ENCODE results near the gene CIAO2B.
"Not testable (repeated sequence)": the region's sequence is repeated elsewhere in the genome, so short reads cannot be mapped to it uniquely, and the experiment has no call there.

CIAO2B gene

DNA sequence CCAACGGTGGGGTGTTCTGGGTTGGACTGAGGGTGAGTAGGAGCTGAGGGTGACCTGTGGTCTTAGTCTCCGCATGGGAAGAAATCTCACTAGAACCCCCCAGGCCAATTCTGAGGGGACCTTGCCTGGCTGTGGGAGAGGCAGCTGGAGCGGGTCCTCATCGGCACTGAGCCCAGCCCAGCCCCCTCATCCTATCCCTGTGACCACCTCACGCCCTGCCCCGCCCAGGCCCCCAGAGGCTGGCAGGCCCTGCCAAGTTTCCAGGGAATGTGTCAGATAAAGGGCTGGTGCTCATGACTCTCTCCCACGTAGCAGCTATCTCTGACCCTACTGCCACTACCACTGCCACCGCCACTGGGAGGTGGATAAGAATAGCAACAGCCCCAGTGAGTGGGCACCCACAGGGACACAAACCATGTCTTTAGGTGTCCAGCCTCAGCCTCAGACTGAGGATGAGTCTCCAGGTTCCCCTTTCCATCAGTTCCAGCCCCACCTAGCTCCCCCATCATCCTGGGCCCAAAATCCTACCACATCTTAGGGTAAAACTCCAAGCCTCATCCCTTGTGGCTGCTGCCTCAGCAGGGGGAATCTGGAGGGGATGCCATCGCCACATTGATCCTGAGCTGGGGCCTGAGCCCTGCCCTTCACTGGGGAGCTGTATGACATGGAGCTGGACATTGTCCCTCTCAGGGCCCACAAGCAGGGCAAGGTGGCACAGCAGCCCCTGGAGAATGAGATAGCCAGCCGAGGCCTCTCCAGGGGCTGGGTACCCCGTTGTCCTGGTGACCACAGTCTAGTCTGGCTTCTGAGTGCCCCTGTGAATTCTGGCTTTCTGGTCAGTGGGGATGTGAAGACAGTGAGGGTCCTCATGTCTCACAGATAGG, 30.4 kb downstream of the CIAO2B start:
- no peak for DNase-seq (ENCODE audit: low read depth, low spot score)

DNA sequence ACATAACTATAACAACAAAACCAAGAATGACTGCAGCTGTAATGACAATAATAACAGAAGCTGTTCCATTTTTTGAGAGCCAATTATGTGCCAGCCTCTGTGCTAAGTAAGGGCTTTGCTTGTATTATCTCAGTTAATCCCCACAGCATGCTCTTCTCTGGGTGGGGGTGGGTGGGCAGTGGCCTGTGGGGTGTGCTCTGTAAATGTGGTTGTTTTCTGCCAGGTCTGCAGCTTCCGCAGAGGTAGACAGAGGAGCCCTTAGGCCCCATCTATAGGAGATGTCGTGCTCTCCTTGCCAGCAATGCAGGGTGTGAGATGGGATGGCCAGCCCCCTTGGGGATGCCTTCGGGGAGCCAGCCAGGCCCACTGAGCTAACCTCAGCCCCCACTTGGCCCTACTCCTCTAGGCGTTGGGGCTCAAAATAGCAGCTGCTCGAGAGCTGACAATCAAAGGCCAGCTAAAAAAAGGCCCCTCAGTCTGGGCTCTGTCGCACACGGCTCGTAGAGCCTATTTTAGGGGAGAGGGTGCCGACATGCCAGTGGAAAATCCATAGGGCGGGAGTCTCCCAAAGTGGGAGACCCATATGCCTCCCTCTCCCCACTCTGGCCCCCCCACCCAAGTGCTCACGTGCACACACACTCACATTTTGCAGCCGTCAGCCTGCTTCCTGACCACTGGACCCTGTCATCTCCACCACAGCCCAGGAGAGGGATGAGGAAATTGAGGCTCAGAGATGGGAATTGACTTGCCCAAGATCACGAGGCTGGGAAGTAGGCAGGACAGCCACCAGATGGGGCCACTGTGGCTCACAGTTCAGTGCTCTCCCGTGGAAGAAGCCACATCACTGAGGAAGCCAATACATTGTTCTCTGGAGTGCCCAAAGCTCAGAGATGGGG, 31.3 kb downstream of the CIAO2B start:
- DNase-seq (ENCODE audit: low read depth, low spot score) = no peak

DNA sequence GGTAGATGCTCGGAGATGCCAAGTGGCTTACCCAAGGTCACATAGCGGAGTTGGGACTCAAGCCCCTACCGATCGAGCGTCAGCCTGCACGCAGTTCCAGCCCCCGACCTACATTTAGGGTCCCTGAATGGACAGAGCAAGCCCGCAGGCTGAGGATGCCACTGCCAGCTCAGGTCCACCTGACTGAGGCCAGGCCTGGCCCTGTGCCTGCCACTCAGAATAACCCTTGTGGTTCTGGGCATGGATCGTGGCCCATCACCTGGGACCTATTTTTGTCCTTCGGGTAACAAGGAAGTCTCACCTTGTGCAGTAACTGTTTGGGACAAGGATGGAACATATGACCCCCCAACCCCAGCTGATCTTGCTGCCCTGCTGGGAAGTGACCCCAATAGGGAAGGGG, 32.6 kb downstream of the CIAO2B start:
- no peak for DNase-seq (ENCODE audit: low read depth, low spot score)

DNA sequence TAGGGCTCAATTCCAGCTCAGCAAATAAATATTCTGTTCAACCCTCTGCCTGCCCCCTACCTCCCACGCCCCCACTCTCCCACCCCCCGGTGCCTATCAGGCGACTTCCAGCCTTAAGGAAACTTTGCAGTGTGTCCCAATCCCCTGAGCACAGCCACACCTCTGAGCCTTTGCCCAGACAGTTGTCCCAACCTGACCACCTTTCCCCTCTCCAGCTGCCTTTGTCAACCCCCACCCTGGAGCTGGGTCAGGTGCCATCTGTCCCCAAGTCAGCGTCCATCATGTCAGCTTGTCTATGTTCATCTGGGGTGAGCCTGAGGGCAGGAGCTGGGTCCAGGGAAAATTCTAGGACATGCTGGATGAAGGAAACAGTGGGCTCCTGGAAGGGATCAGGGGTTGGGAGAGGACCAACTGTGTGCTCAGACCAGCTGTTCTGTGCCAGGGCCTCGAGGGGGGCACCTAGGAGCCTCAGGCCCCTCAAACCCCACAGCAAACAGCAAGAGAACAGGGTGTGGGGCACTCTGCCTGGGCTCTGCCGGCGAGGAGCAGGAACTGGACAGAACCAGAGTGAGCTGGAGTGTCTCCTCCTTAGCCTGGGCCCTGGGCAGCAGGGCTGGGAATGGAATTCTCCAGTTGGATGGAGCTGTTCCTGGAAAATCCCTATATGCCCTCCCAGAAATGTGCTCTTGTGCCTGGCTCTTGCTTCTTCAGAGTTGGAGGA, 33.3 kb downstream of the CIAO2B start:
- DNase-seq (ENCODE audit: low read depth, low spot score) = no peak

DNA sequence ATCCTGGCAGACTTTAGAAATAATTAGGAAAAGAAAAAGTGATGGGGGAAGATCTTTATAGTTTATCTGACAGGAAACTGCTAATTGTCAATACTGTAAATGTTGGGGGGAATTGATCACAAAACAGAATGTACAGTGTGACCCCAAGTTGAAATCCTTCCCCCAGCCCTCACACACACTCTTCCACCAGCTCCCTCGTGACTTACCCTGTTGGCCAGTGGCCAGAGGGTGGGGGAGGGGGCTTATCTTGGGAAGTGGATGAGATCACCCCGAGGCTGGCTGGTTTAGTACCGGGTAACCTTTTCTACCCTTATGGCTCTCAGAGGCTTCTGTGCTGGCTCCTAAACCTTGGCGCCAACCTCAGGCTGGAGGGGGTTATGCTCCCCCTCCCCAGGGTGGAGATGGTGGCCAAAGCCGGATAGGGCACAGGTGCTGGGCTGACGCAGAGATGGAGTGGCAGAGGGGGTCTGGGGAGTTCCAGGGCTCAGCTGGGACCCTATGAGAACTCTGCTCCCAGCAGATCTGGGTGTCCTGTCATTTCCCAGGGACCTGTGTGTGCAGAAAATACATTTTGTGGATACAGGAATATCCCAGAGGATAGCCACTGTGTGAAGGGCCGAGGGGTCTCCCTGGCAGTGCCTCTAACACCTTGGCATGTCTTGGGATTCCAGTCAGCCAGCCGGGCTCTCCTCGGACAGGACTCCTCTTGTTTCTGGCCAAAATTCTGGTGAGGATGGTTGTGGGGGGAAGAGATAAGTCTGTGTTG, 34.1 kb downstream of the CIAO2B start:
- no peak for DNase-seq (ENCODE audit: low read depth, low spot score)

DNA sequence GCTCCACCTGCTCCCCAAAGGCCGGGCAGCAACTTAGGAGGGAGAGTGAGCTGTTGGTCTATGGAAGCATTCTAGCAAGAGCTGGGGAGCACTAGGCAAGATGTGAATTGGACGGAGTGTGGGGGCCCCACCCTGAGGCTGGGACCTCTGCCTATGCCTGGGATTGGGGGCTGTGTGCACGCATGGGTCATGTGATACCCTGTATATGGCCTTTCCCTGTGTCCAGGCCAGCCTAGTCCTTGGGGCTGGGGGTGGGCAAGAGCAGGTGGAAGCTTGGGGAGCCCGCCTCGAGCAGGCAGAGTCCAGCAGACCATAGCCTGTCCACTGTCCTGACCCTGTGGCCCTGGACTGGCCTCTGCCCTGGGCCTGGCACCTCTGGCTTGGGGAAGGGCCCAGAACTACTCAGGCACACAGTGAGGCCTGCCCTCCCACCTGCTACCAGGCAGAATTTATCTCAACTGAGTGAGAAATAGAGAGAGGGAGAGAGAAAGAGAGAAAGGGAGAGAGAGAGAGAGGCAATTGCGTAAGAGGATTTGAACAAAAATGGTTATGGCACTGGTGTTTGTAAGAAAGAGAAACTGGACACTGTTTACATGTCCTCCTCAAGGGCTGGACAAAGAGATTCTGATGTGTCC, 34.8 kb downstream of the CIAO2B start:
- DNase-seq (ENCODE audit: low read depth, low spot score) = no peak

DNA sequence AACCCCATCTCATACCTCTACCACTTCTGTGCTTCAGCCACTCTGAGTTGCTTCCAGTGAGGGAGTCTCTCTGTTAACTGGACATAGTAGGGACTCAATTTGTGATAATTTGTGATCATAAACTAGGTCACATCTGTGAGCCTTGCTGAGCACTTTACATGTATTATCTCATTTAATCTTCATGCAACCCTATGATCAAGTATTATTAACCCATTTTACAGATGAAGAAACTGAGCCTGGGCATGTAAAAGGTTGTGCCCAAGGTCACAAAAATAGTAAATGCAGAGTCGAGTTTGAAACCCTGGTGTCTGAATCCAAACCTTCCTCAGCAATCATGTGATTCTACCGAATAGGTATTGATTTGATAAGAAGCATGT, 35.3 kb downstream of the CIAO2B start:
- DNase-seq (ENCODE audit: low read depth, low spot score) = no peak

DNA sequence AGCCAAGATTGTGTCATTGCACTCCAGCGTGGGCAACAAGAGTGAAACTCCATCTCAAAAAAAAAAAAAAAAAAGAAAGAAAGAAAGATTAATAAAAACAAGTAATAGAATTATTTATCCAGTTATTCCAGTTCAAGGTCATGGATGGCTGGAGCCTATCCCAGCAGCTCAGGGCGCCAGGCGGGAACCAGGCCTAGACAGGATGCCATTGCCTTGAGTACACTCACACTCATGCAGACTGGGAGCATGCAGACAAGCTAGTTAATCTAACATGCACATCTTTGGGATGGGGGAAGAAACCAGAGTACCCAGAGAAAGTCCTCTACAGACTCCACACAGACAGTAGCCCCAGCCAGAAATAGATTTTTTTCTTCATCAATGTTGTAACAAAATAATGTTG, 36.0 kb downstream of the CIAO2B start:
- DNase-seq (ENCODE audit: low read depth, low spot score) = no peak

DNA sequence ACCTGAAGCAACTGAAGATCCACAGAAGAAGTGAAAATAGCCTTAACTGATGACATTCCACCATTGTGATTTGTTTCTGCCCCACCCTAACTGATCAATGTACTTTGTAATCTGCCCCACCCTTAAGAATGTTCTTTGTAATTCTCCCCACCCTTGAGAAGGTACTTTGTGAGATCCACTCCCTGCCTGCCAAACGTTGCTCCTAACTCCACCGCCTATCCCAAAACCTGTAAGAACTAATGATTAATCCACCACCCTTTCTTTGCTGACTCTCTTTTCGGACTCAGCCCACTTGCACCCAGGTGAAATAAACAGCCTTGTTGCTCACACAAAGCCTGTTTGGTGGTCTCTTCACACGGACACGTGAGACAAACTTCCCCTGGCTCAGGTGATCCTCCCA, 37.5 kb downstream of the CIAO2B start:
- not testable (repeated sequence) for DNase-seq (ENCODE audit: low read depth, low spot score)

DNA sequence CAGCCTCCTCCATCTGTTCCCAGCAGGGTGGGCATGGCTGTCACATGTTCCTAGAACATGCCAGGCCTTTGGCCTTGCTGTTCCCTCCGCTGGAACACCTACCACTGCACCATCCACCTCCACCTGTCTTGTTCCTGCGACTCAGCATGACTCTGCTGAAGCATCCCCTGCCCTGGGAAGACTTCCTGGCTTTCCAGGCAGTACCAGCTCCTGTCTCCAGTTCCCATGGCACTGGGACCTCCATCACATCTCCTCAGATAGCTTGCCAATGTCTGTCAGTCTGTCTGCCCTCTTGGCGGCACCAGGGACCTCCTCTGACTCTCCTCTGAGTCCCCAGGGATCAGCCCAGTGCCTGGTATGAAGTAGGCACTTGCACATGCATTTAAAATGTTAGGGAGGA, 38.2 kb downstream of the CIAO2B start:
- DNase-seq (ENCODE audit: low read depth, low spot score) = no peak

DNA sequence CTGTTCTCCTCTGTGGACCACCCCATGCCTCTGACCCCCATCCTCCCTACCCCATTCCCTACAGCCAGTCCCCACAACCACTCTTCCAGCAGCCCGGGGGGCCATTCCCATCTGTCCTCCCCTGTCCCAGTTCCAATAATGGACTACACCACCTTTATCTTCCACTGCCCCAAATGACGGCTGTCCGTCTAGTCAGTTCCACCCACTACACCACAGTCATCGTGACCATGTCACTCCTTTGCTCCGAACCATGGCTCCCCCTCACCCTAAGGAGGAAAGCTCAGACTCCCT, 38.6 kb downstream of the CIAO2B start:
- no peak for DNase-seq (ENCODE audit: low read depth, low spot score)

DNA sequence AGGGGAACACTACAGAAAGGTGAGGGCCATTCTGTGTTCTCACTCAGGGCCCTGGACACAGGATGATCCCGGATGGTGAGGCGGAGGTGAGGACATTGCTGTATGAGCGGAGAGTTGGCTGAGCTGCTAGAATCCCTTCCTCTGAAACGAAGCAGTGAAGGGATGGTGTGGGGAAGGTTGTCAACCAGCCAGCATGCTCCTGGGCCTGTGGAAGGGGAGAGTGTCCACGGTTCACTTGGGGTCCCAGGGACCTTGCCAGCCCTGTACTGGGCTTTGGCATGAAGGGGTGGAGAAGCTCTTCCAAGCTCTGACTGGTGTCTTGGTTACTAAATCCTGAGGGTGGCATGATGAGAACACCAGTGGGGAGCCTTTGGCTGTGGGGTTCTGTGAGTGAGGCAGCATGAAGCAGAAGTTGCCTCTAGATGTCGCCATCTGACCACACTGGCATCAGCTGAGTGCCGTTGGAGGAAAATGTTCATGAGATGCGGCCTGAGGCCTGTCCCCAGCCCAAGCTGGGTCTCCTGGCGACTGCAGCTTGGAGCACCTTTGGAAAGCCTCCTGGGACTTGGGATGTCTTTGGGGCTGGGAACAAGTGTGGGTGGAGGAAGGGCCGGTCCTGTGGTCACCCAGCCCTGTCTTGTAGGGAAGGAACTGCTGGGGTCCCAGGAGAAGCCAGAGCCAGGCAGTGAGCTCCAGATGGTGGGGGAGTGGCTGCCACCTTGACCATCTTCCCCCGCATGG, 39.1 kb downstream of the CIAO2B start:
- DNase-seq (ENCODE audit: low read depth, low spot score) = no peak

DNA sequence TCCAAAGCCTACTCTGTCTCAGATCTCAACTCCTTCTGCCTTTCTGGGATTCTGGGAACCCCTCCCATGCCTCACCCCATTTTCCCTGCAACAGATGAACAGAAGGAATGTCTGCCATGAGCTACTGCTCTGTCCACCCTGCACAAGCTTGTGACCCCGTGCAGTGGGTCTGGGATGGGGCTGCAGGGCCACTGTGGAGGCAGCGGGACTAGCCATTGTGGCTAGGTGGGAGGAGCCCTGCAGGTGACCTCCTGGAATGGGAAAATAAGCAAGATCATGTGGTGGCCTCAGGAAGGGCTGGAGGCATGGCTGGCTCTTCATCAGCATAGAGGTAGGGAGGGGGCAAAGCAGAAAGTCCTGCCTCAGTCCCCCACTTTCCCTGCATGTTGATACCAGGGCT, 40.1 kb downstream of the CIAO2B start:
- DNase-seq (ENCODE audit: low read depth, low spot score) = no peak

DNA sequence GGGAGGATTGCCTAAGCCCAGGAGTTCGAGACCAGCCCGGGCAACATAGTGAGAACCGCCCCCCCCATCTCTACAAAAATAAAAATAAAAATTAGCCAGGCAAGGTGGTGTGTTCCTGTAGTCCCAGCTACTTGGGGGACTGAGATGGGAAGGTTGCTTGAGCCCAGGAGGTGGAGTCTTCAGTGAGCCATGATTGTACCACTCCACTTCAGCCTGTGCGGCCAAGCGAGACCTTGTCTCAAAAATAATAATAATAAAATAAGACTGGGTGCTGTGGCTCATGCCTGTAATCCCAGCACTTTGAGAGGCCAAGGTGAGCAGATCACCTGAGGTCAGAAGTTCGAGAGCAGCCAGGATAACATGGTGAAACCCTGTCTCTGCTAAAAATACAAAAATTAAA, 42.4 kb downstream of the CIAO2B start:
- no peak for DNase-seq (ENCODE audit: low read depth, low spot score)

DNA sequence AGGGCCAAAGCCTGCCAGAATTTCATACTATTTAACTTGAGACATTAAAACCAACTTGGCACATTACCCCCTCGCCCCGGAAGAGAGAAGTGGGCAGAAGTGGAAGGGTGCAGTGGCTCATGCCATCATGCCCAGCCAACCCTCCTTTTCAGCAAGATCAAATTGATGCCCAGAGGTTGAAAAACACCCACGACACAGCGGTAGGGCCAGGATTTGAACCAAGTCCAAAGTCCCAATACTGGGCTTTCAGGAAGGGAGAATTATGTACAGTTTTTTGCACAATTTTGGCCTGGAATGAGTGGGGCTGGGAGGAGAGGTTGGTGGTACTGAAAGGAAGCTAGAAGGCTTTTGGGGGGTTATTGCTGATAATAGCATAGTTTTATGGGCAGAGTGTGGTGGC, 42.8 kb downstream of the CIAO2B start:
- no peak for DNase-seq (ENCODE audit: low read depth, low spot score)

DNA sequence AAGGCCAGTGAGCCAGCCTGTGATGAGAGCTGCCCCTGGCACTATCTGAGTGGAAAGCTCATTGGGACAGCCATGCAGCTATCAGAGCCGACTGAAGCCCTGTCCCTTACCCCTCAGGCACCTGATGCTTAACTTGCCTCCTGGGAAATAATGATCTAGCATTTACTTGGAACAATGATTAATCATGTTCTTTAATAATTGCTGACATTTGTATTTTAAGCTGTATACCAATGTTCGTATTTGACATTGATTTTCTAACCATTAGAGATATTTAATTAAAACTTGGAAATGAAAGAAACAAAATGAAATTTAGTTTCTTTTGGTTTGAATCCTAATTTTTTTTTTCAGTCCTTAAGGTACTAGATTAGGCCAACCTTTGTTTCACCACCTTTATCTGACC, 43.4 kb downstream of the CIAO2B start:
- DNase-seq (ENCODE audit: low read depth, low spot score) = no peak

DNA sequence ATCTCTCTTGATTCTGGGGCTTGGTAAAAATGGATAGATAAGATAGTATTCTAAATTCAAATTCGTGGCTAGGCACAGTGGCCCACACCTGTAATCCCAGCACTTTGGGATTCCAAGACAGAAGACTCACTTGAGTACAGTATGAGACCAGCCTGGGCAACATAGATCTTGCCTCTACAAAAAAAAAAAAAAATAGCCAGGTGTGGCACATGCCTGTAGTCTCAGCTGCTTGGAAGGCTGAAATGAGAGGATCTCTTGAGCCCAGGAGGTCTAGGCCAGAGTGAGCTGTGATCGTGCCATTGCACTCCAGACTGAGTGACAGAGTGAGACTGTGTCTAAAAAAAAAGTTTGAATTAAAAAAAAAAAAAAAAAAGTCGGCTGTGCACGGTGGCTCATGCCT, 44.6 kb downstream of the CIAO2B start:
- DNase-seq (ENCODE audit: low read depth, low spot score) = no peak

DNA sequence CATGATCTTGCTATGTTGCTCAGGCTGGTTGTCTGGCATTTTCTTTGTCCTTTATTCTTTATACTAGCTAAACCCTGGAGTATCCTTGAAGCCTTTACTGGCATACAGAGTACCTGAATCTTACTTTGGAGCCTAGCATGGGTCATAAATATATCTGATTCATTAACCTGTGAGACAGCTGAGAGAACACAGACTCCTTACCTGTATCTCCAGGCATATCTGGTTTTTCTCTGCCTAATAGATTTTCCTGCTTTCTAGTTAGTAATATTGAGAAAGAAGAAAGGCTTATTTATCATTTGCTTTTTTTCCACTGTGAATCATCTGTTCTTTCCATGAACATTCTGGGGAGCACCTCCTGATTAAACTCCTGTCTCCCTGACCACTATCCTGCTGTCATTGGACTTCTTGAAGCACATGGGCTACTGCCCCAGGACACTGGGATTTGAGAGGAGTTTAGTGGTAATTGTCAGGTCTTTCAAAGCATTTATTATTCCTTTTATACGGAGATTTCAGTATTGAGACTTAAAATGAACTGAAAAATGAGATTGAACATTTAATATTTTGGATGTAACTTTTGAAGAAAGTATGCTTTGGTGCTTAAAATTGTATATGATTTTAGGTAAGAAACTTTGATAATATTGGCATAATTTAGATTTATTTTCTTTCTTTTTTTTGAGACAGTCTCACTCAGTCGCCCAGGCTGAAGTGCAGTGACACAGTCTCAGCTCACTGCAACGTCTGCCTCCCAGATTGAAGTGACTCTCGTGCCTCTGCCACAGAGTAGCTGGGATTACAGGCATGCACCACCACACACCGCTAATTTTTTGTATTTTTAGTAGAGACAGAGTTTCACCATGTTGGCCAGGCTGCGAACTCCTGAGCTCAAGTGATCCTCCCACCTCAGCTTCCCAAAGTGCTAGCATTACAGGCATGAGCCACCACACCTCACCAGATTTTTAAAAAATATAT, 45.3 kb downstream of the CIAO2B start:
- no peak for DNase-seq (ENCODE audit: low read depth, low spot score)

DNA sequence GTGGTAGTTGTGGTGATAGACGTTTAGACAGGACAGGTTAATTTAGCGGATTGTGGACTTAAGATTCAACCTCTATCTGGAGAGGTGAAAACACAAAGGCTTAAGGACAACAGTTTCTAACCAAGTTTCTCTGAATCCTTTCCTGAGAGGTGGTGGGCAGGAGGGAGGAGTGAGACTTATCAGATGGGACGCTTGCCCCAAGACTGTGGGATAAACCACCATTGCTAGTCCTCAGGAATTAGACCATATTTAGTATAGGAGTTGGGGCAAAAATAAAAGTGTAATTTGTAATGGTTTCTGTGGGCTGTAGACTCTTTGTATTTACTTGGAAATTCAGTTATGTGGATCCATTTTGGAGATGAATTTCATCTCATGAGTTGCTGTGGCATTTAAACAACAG, 47.3 kb downstream of the CIAO2B start:
- DNase-seq (ENCODE audit: low read depth, low spot score) = no peak

Measured in brain pericyte (primary cell).